Measurements from ENCODE around the gene FGF4.
A peak's percentile ranks its signal among the peaks of the same experiment; 100 is the strongest.

FGF4 gene, protein sequence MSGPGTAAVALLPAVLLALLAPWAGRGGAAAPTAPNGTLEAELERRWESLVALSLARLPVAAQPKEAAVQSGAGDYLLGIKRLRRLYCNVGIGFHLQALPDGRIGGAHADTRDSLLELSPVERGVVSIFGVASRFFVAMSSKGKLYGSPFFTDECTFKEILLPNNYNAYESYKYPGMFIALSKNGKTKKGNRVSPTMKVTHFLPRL

GRCh38 chr11:69775163-69775755 is at the start of gene FGF4:
Gene FGF4 (minus strand): TSS chr11:69775341. CDS start chr11:69775084, 257 bp downstream.
- Histone ChIP-seq H3K4me3 (ENCODE audit: low read depth, low read length) (peak within 1 kb of the TSS; percentile 58), H3K9me3 (ENCODE audit: control insufficient read depth, insufficient read depth, low read length) (no peaks in the 10 kb centered on the region), H3K9ac (ENCODE audit: low read depth, low read length) (no peak within 1 kb of the TSS), H3K27ac (ENCODE audit: low read depth, low read length) (no peak within 1 kb of the TSS), H3K4me1 (ENCODE audit: control insufficient read depth, insufficient read depth, low read length) (peaks cover 38% of the 10 kb centered on the region), H3K36me3 (ENCODE audit: control insufficient read depth, insufficient read depth, low read length) (no peaks in the 10 kb centered on the region), H3K27me3 (ENCODE audit: control insufficient read depth, insufficient read depth, low read length) (peaks cover 53% of the 10 kb centered on the region)

DNA sequence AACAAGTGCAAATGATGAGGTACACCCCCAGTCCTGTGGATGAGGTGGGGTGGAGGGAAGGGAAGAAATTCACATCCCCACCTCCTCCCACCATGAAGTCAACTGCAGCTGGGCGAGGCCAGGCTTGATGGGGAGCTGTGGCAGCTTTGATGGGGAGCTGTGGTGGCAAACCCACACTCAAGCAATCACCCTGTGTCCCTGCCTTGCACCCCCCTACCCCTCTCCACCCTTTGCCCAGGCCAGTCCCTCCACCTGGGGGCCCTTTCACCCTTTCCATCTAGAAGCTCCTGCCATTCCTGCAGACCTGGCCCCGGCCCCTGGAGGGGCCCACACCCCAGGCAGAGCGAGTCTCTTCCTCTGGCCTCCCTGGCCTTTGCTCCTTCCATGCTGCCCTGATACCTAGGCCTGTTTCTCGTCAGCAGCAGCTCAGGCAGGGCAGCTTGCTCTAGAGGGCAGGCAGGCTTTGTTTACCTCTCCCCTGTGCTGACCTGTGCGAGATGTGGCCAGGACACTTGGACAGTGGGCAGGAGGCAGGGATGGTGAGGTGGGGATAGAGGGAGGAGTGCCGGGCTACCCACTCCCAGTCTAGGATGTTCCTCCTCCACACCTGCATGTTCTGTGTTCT is 48.6 kb upstream of the FGF4 start:
- H3K4me1 ChIP-seq (ENCODE audit: control insufficient read depth, insufficient read depth, low read length) = 0 out of 2 replicates have a peak, but pooled peaks cover under 1% of the 10 kb centered on the region
- H3K9me3 ChIP-seq (ENCODE audit: control insufficient read depth, insufficient read depth, low read length) = no peaks in the 10 kb centered on the region
- H3K9ac ChIP-seq (ENCODE audit: low read depth, low read length) = no peak overlapping the region
- no peaks in the 10 kb centered on the region for H3K36me3 ChIP-seq (ENCODE audit: control insufficient read depth, insufficient read depth, low read length)
- H3K27ac ChIP-seq (ENCODE audit: low read depth, low read length) = no peak overlapping the region
- no peak overlapping the region for H3K4me3 ChIP-seq (ENCODE audit: low read depth, low read length)
- H3K27me3 ChIP-seq (ENCODE audit: control insufficient read depth, insufficient read depth, low read length) = peaks cover 39% of the 10 kb centered on the region

GRCh38 chr11:69822676-69823494 is 47.7 kb upstream of the FGF4 start:
- no peaks in the 10 kb centered on the region for H3K9me3 ChIP-seq (ENCODE audit: control insufficient read depth, insufficient read depth, low read length)
- peaks cover 48% of the 10 kb centered on the region for H3K27me3 ChIP-seq (ENCODE audit: control insufficient read depth, insufficient read depth, low read length)
- H3K27ac ChIP-seq (ENCODE audit: low read depth, low read length) = no peak overlapping the region
- no peak overlapping the region for H3K9ac ChIP-seq (ENCODE audit: low read depth, low read length)
- no peaks in the 10 kb centered on the region for H3K4me1 ChIP-seq (ENCODE audit: control insufficient read depth, insufficient read depth, low read length)
- no peak overlapping the region for H3K4me3 ChIP-seq (ENCODE audit: low read depth, low read length)
- H3K36me3 ChIP-seq (ENCODE audit: control insufficient read depth, insufficient read depth, low read length) = no peaks in the 10 kb centered on the region

- Histone ChIP-seq H3K4me1 (ENCODE audit: control insufficient read depth, insufficient read depth, low read length) (no peaks in the 10 kb centered on the region), H3K27ac (ENCODE audit: low read depth, low read length) (no peak overlapping the region), H3K27me3 (ENCODE audit: control insufficient read depth, insufficient read depth, low read length) (peaks cover 61% of the 10 kb centered on the region), H3K9ac (ENCODE audit: low read depth, low read length) (no peak overlapping the region), H3K36me3 (ENCODE audit: control insufficient read depth, insufficient read depth, low read length) (no peaks in the 10 kb centered on the region), H3K9me3 (ENCODE audit: control insufficient read depth, insufficient read depth, low read length) (no peaks in the 10 kb centered on the region), H3K4me3 (ENCODE audit: low read depth, low read length) (no peak overlapping the region)
Measured at GRCh38 chr11:69821511-69822040, 46.4 kb upstream of the FGF4 start.

DNA sequence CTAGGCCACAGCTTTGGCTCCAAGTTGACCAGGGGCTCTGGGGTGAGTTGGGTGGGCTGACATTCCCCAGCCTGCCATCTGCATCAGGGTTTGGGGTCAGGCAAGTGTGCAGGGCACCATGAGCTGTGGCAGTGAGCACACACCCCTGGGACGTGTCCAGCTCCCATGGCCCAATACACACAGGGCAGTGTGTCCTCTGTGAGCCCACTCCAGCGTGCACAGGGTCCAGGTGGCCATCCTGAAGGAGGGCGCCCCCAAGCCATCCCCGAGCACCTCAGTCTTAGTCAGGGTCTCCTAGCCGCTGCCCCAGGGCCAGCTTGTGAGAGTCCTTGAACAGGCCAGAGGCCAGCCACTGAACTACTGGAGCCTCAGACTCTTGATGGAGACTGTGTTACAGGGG is 45.3 kb upstream of the FGF4 start:
- H3K36me3 ChIP-seq (ENCODE audit: control insufficient read depth, insufficient read depth, low read length) = no peaks in the 10 kb centered on the region
- H3K9me3 ChIP-seq (ENCODE audit: control insufficient read depth, insufficient read depth, low read length) = no peaks in the 10 kb centered on the region
- H3K27ac ChIP-seq (ENCODE audit: low read depth, low read length) = no peak overlapping the region
- no peak overlapping the region for H3K9ac ChIP-seq (ENCODE audit: low read depth, low read length)
- H3K27me3 ChIP-seq (ENCODE audit: control insufficient read depth, insufficient read depth, low read length) = peaks cover 73% of the 10 kb centered on the region
- H3K4me3 ChIP-seq (ENCODE audit: low read depth, low read length) = no peak overlapping the region
- H3K4me1 ChIP-seq (ENCODE audit: control insufficient read depth, insufficient read depth, low read length) = no peaks in the 10 kb centered on the region

- no peak overlapping the region for H3K27ac ChIP-seq (ENCODE audit: low read depth, low read length)
- no peaks in the 10 kb centered on the region for H3K4me1 ChIP-seq (ENCODE audit: control insufficient read depth, insufficient read depth, low read length)
- H3K4me3 ChIP-seq (ENCODE audit: low read depth, low read length) = peak overlapping the region; percentile 32; the same call in 1 of the 2 replicates
- H3K9ac ChIP-seq (ENCODE audit: low read depth, low read length) = no peak overlapping the region
- H3K27me3 ChIP-seq (ENCODE audit: control insufficient read depth, insufficient read depth, low read length) = peaks cover 81% of the 10 kb centered on the region
- H3K9me3 ChIP-seq (ENCODE audit: control insufficient read depth, insufficient read depth, low read length) = no peaks in the 10 kb centered on the region
- H3K36me3 ChIP-seq (ENCODE audit: control insufficient read depth, insufficient read depth, low read length) = no peaks in the 10 kb centered on the region
Measured at GRCh38 chr11:69819541-69820070, 44.5 kb upstream of the FGF4 start.

DNA sequence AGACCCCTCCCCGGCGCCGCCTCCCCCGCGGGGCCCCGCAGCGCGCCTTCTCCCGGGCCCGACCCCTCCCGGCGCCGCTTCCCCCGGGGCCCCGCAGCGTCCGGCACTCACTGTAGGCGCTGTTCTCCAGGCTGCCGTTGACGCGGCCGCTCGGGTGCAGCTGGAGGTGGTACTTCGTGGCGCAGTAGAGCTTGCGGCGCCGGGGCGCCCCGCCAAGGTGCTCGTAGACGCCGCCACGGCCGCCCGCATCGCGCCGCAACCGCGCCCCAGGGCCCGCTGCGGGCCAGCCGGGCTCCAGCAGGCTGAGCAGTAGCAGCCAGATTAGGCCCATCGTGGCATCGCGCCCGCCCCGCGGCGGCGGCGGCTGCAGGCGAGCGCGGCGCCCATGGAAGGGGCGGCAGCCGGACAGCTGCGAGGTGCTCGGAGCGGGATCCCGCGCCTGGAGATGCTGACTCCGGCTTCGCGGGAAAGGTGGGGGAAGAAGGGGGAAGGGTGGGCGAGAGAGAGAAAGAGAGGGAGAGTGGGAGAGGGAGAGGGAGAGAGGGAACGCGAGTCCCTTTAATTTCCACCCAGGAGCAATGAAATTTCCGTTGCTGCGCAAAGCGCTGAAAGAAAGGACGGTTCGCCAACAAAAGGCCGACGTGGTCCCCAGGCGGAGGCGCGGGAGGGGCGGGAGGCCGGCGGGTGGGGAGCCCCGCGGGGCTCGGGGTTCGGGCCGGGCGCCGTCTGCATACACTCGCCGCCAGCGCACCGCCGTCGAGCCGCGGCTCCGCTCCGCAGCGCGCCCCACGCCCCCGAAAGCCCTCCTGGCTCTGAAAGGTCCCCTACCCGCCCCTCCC is 43.7 kb upstream of the FGF4 start, which contains the start of gene FGF3:
TSS of gene FGF3 (minus strand) at position 814 of the 839 bp plus-strand sequence. CDS start at position 331, 483 bp downstream.
- Histone ChIP-seq H3K9me3 (ENCODE audit: control insufficient read depth, insufficient read depth, low read length) (no peaks in the 10 kb centered on the region), H3K27me3 (ENCODE audit: control insufficient read depth, insufficient read depth, low read length) (peaks cover 89% of the 10 kb centered on the region), H3K9ac (ENCODE audit: low read depth, low read length) (no peak within 1 kb of the TSS), H3K4me1 (ENCODE audit: control insufficient read depth, insufficient read depth, low read length) (no peaks in the 10 kb centered on the region), H3K36me3 (ENCODE audit: control insufficient read depth, insufficient read depth, low read length) (no peaks in the 10 kb centered on the region), H3K4me3 (ENCODE audit: low read depth, low read length) (peak within 1 kb of the TSS; percentile 45; the same call in 1 of the 2 replicates), H3K27ac (ENCODE audit: low read depth, low read length) (no peak within 1 kb of the TSS)

DNA sequence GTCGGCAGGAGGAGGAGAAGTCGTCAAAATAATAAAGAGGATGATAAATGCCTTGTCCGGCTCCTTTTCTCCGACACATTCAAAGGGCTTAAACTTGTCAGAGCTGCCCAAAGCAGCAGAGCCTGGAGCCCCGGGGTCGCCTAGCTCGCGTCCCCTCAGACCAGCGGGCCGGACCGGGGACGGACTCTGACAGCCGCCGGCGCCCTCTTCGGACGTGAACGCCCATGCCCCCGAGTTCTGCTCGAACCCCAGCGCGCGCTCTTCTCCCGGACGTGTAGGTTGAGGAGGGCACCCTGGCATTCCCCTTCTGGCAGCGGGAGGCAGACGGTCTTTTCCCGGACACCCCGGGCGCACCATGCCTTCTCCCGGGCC is 43.1 kb upstream of the FGF4 start:
- H3K27ac ChIP-seq (ENCODE audit: low read depth, low read length) = no peak overlapping the region
- peaks cover 91% of the 10 kb centered on the region for H3K27me3 ChIP-seq (ENCODE audit: control insufficient read depth, insufficient read depth, low read length)
- no peaks in the 10 kb centered on the region for H3K36me3 ChIP-seq (ENCODE audit: control insufficient read depth, insufficient read depth, low read length)
- H3K9ac ChIP-seq (ENCODE audit: low read depth, low read length) = no peak overlapping the region
- no peaks in the 10 kb centered on the region for H3K9me3 ChIP-seq (ENCODE audit: control insufficient read depth, insufficient read depth, low read length)
- no peaks in the 10 kb centered on the region for H3K4me1 ChIP-seq (ENCODE audit: control insufficient read depth, insufficient read depth, low read length)
- H3K4me3 ChIP-seq (ENCODE audit: low read depth, low read length) = peak overlapping the region; percentile 45; the same call in 1 of the 2 replicates

DNA sequence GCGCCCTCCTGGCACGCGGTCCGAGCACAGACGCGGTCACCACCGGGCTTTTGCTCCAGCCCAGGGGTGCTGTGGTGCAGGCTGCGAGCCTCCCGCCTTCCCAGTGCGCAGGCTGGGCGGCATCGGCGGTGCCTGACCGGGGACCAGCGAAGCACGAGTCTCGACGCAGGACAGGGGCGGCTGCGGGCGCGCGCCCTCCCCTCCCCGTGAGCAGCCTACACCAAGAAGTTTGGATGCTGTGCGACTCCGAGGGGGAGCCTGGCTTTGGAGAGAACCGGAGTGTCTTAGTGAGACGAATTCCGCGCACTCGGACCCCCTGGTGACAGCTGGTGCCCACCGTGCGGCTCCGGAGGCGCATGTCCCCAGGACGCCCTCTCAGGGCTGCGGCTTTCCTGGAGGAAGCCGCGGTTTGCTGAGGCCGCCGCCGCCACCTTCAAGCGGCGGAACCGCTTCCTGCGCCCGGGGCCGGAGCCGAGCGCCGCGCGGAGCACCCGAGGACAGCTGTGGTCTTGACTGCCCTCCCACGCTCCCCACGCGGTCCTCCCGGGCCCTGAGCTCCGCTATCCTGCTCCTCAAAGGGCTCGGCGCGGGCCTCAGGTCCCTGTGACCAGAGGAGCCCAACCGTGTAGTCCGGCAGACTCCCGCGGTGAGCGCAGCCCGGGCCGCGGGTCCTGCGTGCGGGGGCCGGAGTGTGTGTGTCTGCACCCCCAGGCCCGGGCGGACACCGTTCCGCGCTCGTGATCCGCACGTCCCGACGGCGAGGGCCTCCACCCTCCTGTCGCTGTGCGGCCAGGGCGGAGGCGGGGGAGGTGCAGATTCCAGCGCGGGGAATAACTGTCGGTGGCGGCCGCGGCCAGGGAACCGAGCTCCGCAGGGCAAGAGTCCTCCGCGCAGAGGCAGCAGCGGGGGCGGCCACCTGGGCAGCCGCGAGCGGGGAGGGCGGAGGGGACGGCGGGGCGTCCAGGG is 42.4 kb upstream of the FGF4 start:
- H3K27ac ChIP-seq (ENCODE audit: low read depth, low read length) = no peak overlapping the region
- H3K4me1 ChIP-seq (ENCODE audit: control insufficient read depth, insufficient read depth, low read length) = no peaks in the 10 kb centered on the region
- peak overlapping the region; percentile 45; the same call in 1 of the 2 replicates for H3K4me3 ChIP-seq (ENCODE audit: low read depth, low read length)
- peaks cover 86% of the 10 kb centered on the region for H3K27me3 ChIP-seq (ENCODE audit: control insufficient read depth, insufficient read depth, low read length)
- H3K36me3 ChIP-seq (ENCODE audit: control insufficient read depth, insufficient read depth, low read length) = no peaks in the 10 kb centered on the region
- H3K9me3 ChIP-seq (ENCODE audit: control insufficient read depth, insufficient read depth, low read length) = no peaks in the 10 kb centered on the region
- H3K9ac ChIP-seq (ENCODE audit: low read depth, low read length) = no peak overlapping the region
